ENCODE results near the gene CCR8.

Gene CCR8

DNA sequence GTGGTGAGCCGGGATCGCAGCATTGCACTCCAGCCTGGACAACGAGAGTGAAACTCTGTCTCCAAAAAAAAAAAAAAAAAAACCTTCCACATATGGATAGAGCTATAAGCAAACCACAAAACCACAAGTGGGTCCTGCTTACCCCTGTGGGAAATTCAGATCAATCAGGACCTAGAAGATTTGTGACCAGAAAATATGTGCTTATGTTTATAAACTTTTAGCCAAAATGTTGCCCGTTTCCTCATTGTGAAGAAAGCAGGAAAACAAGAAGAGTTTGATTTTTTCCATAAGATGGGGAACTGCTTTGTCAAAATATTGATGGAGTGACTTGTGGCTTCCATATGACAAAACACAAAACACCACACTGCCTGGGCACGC lies 50.3 kb downstream of the CCR8 start:
- DNase-seq: no peak
- in situ Hi-C loops (cut with HindIII; ENCODE audit: low pct_ligation_motif_present, low sequenced_read_pairs): no loop called here
- no peaks in the 10 kb centered on the region for H3K36me3 ChIP-seq (replicated peaks)
- H3K4me3 ChIP-seq (ENCODE audit: low read depth, low read length): no peak overlapping the region
- no peaks in the 10 kb centered on the region for H3K27me3 ChIP-seq (replicated peaks)
- TF ChIP-seq, protein P1, sequence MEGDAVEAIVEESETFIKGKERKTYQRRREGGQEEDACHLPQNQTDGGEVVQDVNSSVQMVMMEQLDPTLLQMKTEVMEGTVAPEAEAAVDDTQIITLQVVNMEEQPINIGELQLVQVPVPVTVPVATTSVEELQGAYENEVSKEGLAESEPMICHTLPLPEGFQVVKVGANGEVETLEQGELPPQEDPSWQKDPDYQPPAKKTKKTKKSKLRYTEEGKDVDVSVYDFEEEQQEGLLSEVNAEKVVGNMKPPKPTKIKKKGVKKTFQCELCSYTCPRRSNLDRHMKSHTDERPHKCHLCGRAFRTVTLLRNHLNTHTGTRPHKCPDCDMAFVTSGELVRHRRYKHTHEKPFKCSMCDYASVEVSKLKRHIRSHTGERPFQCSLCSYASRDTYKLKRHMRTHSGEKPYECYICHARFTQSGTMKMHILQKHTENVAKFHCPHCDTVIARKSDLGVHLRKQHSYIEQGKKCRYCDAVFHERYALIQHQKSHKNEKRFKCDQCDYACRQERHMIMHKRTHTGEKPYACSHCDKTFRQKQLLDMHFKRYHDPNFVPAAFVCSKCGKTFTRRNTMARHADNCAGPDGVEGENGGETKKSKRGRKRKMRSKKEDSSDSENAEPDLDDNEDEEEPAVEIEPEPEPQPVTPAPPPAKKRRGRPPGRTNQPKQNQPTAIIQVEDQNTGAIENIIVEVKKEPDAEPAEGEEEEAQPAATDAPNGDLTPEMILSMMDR (IDR thresholded peaks at IDR 0.05; ENCODE audit: low read depth, low read length, missing control alignments): no peak
- H3K27ac ChIP-seq: no peak overlapping the region

DNA sequence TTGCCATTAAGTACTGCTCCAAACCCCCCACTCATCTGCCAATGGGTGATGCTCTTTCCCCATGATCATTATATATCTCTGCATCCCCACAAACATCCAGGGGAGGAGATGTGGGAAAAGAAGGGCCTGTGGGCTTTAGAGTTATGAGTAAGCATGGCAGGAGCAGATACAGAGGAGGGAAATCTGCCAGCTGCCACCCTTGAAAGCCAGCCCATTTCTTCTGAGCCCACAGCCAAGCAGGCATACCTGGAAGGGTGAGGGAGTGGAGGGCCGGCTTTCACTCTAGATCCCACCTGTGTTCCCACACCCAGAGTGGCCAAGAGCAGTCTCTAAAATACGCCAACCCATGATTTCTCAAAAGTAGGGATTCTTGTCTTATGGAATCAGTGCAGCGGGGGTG lies 51.9 kb downstream of the CCR8 start:
- in situ Hi-C loops (cut with HindIII; ENCODE audit: low pct_ligation_motif_present, low sequenced_read_pairs): no loop called here
- Histone ChIP-seq H3K27me3 (replicated peaks) (no peaks in the 10 kb centered on the region), H3K36me3 (replicated peaks) (no peaks in the 10 kb centered on the region), H3K4me3 (ENCODE audit: low read depth, low read length) (no peak overlapping the region), H3K27ac (no peak overlapping the region)
- DNase-seq: no peak
- TF ChIP-seq, protein P1 (IDR thresholded peaks at IDR 0.05; ENCODE audit: low read depth, low read length, missing control alignments): no peak

Measured in brain microvascular endothelial cell (primary cell).